Measurements from ENCODE around the gene CSNK2B. TPM values are rescaled to one million over a fixed set of nuclear protein-coding genes. Genes with fewer than 3 reads are reported as not detected.

Gene CSNK2B
- total RNA-seq, 3 donors from 2014 or later (not counting 1 experiment from before 2014, with no cell fraction given), result 140 to 157 (median 141) TPM

DNA sequence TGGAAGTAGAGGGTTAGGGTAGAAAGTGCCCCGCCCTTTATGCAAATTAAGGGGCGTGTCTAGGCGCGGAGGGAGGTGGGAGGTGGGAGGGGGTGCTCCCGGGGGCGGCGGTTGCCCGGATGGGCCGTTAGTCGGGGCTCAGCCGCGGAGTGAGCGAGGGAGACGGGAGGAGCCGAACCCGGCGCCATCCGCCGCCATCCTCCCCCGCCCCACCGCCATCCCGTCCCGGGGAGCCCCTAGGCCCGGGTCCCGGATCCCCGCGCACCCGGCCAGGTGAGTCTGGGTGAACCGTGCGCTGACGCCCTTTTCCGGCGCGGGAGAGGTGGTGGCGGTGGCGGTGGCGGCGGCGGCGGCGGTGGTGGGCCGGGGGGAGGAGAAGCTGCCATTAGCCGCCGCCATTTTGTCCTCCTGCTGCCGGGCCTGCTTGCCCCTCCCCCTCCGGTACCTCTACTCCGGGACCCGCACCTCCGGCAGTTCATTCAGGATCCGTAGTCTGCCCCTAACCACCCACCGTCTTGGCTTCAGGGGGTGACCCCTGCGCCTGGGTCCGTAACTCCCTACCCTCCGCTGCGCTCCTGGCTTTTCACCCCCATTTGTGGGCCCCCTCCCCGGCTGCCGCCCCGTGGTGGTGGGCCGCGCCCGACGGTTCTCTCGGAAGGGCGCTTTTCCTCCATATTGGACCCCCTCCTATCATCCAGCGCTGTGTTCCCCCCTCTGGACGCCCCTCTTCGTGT, 45.1 kb upstream of the CSNK2B start, which contains the start of gene PRRC2A:
PRRC2A (plus strand) TSS at position 130 of the 734 bp plus-strand sequence. CDS start 2,075 bp downstream, outside the sequence.
- peak in 1 of 2 donors; percentile 87 for DNase-seq
- TF ChIP-seq, protein P1, sequence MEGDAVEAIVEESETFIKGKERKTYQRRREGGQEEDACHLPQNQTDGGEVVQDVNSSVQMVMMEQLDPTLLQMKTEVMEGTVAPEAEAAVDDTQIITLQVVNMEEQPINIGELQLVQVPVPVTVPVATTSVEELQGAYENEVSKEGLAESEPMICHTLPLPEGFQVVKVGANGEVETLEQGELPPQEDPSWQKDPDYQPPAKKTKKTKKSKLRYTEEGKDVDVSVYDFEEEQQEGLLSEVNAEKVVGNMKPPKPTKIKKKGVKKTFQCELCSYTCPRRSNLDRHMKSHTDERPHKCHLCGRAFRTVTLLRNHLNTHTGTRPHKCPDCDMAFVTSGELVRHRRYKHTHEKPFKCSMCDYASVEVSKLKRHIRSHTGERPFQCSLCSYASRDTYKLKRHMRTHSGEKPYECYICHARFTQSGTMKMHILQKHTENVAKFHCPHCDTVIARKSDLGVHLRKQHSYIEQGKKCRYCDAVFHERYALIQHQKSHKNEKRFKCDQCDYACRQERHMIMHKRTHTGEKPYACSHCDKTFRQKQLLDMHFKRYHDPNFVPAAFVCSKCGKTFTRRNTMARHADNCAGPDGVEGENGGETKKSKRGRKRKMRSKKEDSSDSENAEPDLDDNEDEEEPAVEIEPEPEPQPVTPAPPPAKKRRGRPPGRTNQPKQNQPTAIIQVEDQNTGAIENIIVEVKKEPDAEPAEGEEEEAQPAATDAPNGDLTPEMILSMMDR (IDR thresholded peaks at IDR 0.05), result no peak
- Mint-ChIP-seq H3K36me3 (peaks cover 1% of the 10 kb centered on the region), H3K9me3 (no peaks in the 10 kb centered on the region), H3K27ac (peak within 1 kb of the TSS; percentile 92 to 95), H3K4me1 (peaks cover 20 to 25% of the 10 kb centered on the region in 2 donors), H3K27me3 (ENCODE audit: low read depth in 2 of 2) (no peaks in the 10 kb centered on the region), H3K4me3 (peak within 1 kb of the TSS; percentile 92)
- ATAC-seq, result peak; percentile 27 to 42 (median 31)
- H3K36me3 ChIP-seq (ENCODE audit: control insufficient read depth, insufficient read depth, low read length), result peaks cover 21% of the 10 kb centered on the region
- peak within 1 kb of the TSS; percentile 91 for H3K4me3 ChIP-seq (ENCODE audit: low read length)
- H3K4me1 ChIP-seq (ENCODE audit: control insufficient read depth, insufficient read depth, low read length), result peaks cover 22% of the 10 kb centered on the region
- H3K27ac ChIP-seq (ENCODE audit: low read length), result peak within 1 kb of the TSS; percentile 98
- H3K9me3 ChIP-seq (ENCODE audit: control insufficient read depth, insufficient read depth, low read length), result no peaks in the 10 kb centered on the region
- H3K27me3 ChIP-seq (ENCODE audit: control insufficient read depth, insufficient read depth, low read length), result no peaks in the 10 kb centered on the region
- intact Hi-C loops (cut with micrococcal nuclease), result loop anchor here (1.0 to 5.0 kb wide), 4 partner anchors 32 to 117 kb away; partner anchors contain the start of genes BAG6, CLIC1 and GPANK1
- WGBS (ENCODE audit: insufficient coverage), result under 1% methylated on average over 55 of the region's 67 CpGs

DNA sequence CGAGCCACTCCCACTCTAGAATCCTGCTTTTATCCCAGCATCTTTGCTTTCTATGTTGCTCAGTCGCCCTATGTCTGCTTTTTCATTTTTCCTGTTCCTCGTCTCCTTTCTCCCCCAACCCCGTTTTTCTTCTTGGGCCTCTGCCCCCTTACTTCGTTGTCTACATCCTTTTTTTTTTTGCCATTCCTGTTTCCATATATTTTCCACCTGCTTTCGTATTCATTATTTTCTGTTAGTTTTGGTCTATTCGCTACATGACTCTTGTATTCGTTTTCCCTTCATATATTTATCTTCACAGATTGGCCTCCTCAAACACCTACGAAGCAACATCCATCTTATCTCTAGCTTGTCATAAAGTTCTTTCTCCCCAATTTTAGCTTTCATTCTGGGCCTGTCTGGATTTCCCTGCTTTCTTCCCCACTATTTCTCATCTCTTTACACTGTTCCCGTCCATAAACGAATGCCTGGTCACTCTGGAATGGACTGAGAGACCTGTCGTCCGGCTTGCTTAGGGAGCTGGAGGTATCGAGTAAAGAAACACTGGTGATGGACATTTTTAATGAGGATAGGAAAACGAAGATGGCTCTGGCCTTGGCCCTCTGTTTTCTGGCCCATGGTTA, 44.5 kb upstream of the CSNK2B start:
- Histone ChIP-seq H3K36me3 (ENCODE audit: control insufficient read depth, insufficient read depth, low read length) (peaks cover 28% of the 10 kb centered on the region), H3K27me3 (ENCODE audit: control insufficient read depth, insufficient read depth, low read length) (no peaks in the 10 kb centered on the region), H3K9me3 (ENCODE audit: control insufficient read depth, insufficient read depth, low read length) (no peaks in the 10 kb centered on the region), H3K4me3 (ENCODE audit: low read length) (peak overlapping the region; percentile 91), H3K27ac (ENCODE audit: low read length) (peak overlapping the region; percentile 98), H3K4me1 (ENCODE audit: control insufficient read depth, insufficient read depth, low read length) (peaks cover 15% of the 10 kb centered on the region)
- Mint-ChIP-seq H3K9me3 (no peaks in the 10 kb centered on the region), H3K27me3 (ENCODE audit: low read depth in 2 of 2) (no peaks in the 10 kb centered on the region), H3K4me3 (peak overlapping the region; percentile 92), H3K4me1 (peaks cover 20 to 28% of the 10 kb centered on the region in 2 donors), H3K36me3 (peaks cover 8% of the 10 kb centered on the region), H3K27ac (peak overlapping the region; percentile 92 to 95)
- DNase-seq, result no peak
- WGBS (ENCODE audit: insufficient coverage), result 29% methylated on average over 15 of the region's 15 CpGs
- TF ChIP-seq, protein P1 (IDR thresholded peaks at IDR 0.05), result no peak
- no peak for ATAC-seq
- intact Hi-C loops (cut with micrococcal nuclease), result loop anchor here (5.0 kb wide), 1 partner anchor 116 kb away; the partner anchor contains the start of gene CLIC1

DNA sequence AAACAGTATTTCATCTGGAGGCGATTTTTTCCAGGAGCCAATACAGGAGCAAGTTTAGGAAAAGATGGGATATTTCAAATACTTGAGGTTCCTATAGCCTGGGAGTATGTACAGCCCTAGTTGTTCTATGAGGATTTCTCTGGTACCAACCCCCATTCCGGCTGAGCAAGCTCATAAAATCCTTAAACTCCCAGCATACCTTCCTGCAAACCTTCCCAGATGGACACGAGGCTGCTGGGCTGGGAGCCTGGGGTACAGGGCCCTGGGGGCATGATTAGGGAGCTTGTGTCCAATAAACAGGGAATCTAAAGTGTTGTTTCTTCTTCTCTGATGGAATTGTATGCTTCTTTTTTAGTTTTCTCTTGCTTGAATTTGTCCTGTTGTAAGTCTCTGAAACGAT, 43.9 kb upstream of the CSNK2B start:
- TF ChIP-seq, protein P1 (IDR thresholded peaks at IDR 0.05), result no peak
- 61% methylated on average over 4 of the region's 4 CpGs for WGBS (ENCODE audit: insufficient coverage)
- Histone ChIP-seq H3K4me3 (ENCODE audit: low read length) (no peak overlapping the region), H3K27me3 (ENCODE audit: control insufficient read depth, insufficient read depth, low read length) (no peaks in the 10 kb centered on the region), H3K9me3 (ENCODE audit: control insufficient read depth, insufficient read depth, low read length) (no peaks in the 10 kb centered on the region), H3K4me1 (ENCODE audit: control insufficient read depth, insufficient read depth, low read length) (peaks cover 15% of the 10 kb centered on the region), H3K36me3 (ENCODE audit: control insufficient read depth, insufficient read depth, low read length) (peaks cover 33% of the 10 kb centered on the region), H3K27ac (ENCODE audit: low read length) (peak overlapping the region; percentile 98)
- Mint-ChIP-seq H3K27me3 (ENCODE audit: low read depth in 2 of 2) (no peaks in the 10 kb centered on the region), H3K9me3 (no peaks in the 10 kb centered on the region), H3K27ac (peak overlapping the region; percentile 92 to 95), H3K4me3 (peak overlapping the region; percentile 92), H3K4me1 (peaks cover 20 to 30% of the 10 kb centered on the region in 2 donors), H3K36me3 (peaks cover 14% of the 10 kb centered on the region)
- DNase-seq (no peak), ATAC-seq (no peak)
- intact Hi-C loops (cut with micrococcal nuclease), result loop anchor here (5.0 kb wide), 1 partner anchor 115 kb away; the partner anchor contains the start of gene CLIC1

Data from natural killer cell (primary cell).